ENCODE measurements around the gene PLXNA2.

Gene PLXNA2

DNA sequence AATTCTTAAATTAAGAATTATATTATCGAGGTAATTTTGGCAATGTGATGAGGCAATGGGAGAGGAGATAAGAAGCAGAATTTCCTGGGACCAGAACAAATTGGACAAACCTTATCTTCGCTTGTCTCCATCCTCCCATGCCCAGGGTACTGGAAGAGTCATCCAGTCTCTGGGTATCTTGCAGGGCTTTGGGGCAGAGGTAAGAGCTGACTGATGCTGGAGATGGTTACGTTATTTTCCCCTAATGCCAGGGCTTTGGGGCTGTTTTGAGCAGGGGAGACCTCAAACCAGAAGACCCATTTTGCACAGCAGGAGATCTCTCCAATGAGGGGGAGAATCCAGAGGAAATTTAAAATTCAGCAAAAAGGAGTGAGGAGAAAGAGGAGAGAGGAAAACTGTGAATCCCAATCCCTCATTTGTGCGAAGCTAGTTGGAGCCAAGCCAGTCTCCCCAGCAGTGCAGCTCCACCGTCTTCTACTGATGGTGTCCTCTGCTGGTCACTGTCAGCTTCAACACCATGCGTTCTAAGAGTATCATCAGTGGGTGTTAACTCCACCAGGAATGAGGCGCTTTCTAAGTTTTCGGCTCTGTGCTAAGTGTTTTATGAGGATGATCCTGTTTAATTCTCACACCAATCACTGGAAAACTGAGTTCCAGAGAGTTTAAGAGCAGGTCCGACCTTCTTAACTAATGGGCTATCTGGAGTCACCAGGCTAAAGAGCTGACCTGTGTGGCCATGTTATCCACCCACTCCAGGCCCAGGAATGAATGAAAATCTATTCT lies 246.5 kb downstream of the PLXNA2 start:
- DNase-seq (ENCODE audit: low read depth, low spot score) = peak; percentile 15

DNA sequence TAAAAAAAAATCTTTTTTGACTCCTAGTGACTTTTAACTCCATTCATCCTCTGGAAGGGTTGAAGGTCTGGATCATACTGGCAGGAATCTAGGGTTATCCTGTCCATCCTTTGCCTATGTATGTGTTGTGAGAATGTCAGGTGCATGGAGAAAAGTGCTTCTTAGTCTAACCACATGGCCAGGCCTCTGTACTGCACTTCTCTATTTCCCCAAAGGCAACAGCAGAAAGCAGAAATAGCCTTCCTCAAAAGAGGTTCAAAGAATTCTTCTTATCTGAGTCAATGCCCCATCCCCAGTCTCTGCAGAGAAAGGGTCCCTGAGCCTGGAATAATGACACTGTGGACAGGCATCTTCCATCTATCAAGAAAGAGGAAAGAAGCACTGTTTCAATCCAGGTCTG lies 247.5 kb downstream of the PLXNA2 start:
- DNase-seq (ENCODE audit: low read depth, low spot score) = no peak

DNA sequence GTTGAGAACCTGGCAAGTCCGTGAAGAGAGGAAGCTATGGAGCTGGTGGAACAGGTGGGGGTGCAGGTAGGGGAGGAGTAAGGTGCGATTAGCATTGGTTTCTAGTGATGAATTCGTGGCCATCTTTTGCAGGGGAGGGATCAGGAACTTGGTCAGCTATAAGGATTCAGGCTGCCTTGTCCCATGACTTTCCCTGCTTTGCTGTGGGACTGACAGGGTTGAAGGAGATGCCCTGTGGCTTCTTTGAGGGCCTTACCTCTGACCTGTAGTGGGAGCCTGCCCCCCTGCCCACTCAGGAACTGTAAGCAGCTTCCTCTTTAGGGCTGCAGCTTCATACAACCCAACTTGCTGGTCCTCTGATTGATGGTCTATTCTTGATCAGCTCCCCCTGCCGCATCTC lies 248.6 kb downstream of the PLXNA2 start:
- DNase-seq (ENCODE audit: low read depth, low spot score) = no peak

DNA sequence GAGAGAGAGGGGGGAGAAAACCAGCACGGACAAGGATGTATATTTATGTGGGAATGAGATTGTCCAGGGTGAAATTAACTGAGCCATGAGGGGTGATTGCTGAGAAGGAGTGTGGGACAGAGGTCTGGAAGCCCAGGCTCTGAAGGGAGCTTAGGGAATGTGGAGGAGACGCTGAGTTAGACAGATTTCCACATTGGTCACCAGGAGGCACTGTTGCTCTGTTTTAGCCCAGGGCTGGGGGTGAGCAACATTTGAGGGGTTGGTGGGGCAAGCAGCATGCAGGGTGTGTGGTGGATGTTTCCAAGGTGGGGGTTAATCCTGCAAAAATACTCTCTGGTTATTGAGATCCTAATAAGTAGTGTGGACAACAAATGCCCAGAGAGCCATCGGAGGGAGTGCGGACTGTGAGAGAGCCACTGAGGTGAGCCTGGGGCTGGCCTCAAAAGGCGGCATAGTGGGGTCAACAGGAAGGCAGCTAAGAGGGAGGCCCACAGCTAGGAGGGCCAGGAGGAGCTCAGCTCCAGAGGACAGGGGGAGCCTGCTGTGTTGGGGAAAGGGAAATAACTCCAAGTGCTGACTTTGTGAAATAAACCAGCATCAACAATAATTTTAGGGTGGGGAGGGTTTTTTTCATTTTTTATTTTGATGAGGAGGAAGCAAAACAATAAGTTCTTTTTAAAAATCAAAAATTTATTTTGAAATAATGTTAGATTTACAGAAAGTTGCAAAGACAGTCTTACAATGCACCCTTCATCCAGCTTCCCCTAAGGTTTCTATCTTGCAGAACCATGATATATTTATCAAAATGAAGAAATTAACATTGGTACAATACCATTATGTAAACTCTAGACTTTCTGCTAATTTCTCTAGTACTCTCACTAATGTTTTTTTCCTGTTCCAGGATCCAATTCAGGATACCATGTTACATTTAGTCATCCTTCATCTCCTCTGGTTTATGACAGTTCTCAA lies 250.4 kb downstream of the PLXNA2 start:
- DNase-seq (ENCODE audit: low read depth, low spot score) = no peak

DNA sequence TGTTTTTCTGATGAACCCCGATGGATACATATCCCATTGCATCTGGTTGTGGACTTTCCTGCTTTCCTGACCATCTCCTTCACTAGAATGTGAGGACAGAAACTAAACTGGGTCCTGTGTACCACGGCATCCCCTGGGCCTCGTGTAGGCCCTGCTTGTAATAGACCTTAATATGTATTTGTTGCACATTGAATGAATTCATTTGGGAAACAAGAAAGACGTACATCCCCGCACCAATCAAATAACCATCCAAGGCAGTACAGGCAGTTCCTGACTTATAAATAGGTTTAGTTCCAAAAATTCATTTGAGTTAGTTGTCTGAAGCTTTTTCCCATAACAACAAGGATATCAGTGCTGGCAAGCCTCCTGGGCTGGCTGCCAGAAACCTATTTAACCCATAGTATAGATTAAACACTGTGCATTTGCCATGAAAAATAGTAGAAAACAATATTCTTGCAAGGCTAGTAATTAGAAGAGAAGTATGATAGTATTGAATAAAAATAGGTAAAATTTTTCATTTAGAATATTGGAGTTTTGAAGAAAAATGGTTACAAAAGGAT lies 251.4 kb downstream of the PLXNA2 start:
- DNase-seq (ENCODE audit: low read depth, low spot score) = no peak

DNA sequence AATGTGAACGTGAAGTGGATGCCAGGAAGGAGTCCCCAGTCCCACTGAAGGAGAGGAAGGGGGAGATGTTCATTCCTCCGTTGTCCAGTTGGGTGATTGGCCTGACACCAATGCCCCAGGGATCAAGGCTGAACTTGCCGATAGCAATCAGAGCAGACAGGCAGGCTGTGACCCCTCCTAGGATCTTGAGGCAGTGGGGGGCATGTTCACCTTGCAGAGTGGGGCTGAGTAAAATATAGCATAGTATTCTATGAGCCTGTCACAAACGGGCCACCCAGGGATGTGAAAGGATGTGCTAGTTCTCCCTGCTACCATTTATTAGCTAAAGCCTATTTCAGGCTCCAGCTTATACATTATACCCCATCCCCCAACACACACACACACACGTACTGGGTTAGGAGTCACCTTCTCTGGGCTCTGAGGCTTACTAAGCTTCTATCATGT lies 252.6 kb downstream of the PLXNA2 start:
- no peak for DNase-seq (ENCODE audit: low read depth, low spot score)

DNA sequence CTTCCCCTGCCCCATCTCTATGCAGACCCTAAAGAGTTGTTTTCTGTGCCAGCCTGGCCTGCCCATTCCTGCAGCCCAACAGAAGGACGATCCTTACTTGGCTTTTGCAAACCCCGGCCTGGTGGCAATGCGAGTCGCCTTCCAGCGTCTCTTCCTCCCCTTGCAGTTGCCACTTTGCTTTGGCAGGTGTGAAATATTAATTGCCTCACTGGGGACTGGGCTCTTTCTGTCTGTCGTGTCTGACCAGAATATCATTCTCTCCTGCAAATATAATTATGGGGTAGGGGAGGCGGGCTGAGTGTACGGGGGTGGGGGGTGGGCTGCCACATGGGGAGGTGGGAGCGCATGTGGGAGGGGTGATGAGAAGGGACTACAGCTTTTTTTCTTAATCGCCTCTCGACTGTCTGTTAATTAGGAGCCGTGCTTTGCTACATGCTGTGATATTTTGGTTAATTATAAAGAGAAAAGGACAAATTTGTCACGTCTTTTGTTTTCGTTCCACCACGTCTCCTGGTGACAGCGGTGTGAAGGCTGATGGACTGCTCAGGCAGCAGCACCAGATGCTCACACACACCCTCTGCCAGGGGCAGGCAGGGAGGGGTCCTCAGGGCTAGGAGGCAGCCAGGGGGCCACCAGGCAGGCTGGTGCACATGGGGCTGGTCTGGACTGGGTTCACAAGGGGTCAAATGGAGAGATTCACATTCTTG lies 253.2 kb downstream of the PLXNA2 start:
- no peak for DNase-seq (ENCODE audit: low read depth, low spot score)

DNA sequence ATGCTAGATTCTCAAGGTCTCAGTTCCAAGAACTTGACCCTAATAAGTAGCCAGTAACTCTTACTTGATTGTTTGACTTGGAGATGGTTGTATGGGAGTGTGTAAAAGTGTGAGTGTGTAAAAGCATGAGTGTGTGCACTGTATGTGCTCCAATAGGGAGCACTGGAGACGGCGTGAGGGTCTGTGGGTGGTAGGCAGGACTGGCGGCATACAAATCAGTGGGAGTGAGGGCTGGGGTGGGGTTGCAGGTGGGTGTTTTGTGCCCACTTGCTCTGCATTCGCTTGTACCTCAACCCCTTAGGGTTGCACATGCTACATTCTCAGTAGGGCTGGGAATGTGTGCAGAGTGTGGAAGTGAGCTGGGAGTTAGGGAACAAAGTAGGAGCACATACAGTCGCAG lies 253.7 kb downstream of the PLXNA2 start:
- no peak for DNase-seq (ENCODE audit: low read depth, low spot score)

DNA sequence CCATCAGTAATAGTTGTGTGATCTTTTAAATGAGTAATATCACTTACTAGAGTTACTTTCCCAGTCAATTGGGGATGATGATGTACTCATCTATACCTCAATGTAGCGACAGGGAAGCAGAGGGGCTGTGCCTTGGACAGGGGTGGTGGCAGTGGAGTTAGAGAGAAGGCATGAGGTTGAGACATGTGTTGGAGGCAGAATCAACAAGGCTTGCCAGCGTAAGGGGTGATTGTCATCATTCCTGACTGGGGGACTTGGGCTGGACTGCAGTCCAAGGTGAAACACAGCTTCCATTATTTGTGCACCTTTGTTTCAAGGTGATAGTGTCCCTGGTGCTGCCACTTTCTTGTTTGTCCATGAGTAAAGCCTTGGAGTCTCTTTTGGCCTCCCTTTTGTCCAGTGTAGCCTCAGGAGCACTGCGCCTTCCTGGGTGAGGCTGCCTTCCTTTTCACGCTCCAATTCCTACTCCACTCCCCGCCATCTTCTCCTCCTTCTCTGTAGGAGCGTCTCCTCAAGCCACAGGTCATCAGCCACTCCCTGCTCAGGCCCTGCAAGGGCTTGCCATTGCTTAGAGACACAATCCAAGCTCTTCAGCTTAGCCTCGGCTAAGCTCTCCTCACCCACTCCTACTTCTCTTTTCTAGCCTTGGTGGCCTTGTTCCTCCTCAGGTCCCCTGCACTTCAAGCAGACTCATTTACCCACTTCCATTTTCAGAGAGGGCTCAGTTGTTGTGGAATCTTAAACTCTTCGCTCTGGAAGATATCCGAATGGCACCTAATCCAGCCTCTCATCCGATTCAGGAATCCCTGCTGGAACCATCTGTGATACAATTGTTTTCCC lies 255.6 kb downstream of the PLXNA2 start:
- DNase-seq (ENCODE audit: low read depth, low spot score) = no peak

DNA sequence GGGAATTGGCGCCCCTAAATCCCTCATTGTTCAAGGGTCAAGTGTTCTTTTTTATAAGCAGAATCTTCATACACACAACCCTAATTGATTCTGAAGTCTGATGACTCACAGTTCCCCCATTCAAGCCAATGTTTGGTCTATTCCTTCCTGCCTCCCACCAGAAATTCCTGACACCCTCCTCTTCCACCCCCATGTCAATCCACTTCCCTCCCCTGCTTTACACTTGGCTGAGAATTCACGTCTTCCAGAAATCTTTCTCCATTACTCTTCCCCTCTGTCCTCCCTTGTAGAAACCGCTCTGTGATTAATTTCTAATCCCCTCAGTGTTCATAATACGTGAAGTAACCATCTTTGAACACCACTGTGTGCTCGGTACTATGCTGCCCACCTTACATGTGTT lies 257.0 kb downstream of the PLXNA2 start:
- no peak for DNase-seq (ENCODE audit: low read depth, low spot score)

DNA sequence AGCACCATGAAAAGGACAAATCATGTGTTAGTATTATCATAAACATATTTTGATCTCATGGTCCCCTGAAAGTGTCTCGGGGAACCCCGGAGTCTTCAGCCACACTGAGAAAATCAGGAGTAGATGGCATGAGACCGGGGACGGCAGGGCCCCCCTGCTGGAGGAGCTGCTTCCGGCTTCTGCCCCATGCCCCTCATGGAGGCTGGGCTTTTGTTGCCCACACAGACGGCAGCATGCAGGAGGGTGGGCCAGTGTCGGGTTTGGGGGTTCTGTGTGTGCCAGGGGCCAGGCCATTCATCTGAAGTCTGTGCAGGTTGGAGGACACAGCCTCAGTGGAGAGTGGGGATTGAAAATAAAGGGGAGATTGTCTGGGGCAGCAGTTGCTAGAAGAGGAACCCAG lies 258.2 kb downstream of the PLXNA2 start:
- no peak for DNase-seq (ENCODE audit: low read depth, low spot score)

DNA sequence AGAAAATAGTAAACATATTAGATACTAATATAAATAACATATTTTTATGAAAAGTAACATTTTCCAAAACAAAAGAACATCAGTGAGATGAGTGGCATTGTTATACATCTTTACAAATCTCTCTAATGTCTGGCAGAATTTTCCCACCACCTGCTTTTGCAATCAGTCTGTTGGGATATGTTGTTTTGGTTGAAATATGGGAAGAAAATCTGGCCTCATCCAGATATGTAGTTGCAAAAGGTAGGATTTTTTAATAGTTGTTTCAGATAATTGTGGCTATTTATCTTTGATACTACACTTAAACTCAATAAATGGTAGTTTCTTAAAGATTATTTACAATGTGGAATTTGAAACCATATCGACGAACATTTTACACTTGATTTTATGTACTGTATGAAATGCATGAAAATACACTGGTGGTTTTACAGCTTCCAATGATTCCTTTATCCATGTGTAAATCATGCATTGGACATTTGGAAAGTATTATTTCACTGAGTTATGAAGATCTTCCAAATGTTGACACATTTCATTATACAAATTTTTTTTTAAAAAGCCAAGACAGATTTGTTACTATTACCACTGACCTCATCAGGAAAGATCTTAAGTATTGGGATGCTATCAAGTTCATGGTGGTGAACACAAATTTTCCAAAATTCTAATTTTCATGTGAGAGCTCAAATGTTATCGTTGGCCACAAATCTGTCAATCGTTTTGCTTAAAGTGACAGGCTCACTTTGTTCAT lies 259.2 kb downstream of the PLXNA2 start:
- DNase-seq (ENCODE audit: low read depth, low spot score) = no peak

DNA sequence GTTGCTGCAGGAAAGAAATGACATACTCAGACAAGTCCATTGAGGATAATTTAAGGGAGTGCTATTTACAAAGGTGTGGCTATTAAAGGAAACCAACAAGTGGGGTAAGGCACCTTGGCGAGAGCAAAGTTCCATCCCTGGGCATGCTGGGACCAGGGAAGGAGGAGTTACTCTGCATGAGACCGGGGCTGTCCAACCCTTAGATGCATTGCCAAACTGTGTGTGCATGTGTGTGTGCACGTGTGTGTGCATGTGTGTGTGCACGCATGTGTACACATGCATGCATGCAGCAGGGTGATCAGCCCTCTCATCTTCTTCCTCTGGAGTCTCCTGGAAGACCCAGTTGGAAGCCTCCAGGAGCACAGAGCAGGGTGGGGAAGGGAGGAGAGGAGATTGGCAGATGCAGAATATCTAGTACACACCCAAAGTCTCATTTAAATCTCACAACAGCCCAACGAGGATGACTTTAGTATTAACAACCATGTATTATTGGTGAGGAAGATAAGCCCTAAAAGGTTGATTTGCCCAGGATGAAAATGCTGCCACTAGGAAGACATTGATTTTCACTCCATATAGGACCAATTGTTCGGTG lies 261.0 kb downstream of the PLXNA2 start:
- DNase-seq (ENCODE audit: low read depth, low spot score) = no peak

DNA sequence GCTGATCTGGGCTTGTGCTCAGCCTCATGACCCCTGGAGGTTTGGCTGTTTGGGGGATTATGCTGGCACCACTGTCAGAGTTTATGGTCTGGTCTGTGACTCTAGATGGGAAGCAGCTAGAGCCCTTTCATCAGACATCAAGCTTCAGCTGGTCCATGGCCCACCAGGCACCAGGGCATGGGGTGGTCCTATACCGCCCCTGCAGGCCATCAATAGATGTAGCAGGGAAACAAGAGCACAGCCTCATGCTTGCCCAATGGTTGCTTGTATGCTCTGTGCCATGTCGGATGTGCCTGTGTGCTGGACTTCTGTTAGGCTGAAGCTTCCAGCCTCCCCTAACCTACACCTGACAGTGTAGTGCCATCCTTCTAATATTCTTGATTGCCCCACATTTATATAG lies 262.2 kb downstream of the PLXNA2 start:
- DNase-seq (ENCODE audit: low read depth, low spot score) = no peak

DNA sequence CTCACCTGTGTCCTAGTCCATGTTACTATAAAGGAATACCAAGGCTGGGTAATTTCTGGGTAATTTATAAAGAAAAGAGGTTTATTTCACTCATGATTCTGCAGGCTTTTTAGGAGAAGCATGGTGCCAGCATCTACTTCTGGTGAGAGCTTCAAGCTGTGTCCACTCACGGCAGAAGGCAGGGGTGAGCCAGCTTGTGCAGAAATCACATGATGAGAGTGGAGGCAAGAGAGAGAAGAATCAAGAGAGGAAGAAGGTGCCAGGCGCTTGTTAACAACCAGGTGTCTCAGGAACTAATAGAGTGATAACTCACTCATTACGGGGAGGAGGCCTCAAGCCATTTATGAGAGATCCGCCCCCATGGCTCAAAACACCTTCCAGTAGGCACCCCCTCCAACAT lies 265.7 kb downstream of the PLXNA2 start:
- DNase-seq (ENCODE audit: low read depth, low spot score) = no peak

DNA sequence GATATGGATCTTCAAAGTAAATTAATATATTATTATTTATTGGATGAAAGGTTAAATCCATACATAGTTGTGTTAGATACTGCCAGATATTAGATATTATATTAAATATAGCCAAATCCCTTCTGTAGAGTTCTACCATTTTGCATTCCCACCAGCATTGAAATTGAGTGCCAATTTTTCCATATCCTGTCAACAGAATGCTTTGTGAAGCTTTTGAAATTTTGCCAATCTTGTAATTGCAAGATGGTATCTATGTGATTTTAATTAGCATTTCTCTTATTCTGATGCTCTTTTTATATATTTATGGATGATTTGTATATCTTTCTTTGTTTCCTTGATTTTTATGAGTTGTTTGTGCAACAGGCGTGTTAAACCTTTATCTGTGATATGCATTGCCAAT lies 266.3 kb downstream of the PLXNA2 start:
- DNase-seq (ENCODE audit: low read depth, low spot score) = no peak

DNA sequence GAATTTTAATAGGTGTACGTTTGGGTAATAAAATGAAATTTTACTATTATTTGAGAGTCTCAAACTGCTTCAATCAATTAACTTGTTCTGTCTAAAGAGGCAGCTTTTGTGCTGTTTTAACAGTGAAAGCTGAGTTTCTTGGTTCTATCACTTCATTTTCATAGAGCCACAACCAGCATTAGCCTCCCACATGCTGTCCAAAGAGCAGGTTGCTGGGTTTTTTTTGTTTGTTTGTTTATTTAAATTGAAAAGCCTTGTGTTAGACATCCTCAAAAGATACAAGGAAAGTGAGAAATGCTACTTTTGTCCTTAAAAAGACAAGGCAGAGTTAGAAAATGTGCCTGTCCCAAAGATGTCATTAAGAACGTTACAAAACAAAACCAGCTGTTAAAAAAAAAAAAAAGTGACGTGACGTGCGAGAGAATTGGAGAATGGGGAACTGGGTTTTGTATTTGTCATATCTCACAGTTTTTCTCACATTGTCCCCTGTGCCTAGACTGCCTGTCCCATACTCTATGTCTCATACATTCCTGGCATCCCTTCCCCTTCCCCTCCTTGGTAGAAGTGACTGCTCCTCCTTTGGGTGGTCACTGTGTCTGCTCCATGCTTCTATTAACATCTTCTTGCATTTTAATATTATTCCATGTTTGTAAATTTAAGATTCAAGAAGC lies 270.2 kb downstream of the PLXNA2 start:
- DNase-seq (ENCODE audit: low read depth, low spot score) = no peak

DNA sequence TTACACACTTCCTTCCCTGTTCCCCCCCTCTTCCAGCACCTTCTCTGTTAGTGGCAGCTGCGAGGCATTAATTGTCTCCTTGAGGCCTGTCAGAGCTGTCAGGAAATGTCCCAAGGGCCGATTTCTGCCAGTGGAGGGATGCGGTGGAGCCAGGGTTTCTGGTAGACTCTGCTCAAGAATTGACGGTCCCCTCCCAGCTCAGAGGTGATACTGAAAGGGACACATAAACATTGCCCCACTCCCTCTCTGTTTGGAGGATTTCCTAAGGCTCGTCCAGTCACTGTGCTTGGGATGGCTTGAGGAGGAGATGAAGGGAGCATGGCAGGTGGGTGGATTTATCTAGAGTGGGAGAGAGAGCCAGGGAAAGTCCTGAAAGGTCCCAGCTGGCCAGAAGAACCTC lies 271.8 kb downstream of the PLXNA2 start:
- no peak for DNase-seq (ENCODE audit: low read depth, low spot score)
